H7 (cell line): ENCODE measurements around the gene BCL2. TPM values are rescaled to one million over a fixed set of nuclear protein-coding genes. Genes with fewer than 3 reads are reported as not detected.

Experiments used
- DNase-seq: peaks from one replicate; pipeline ENCODE4 v3.0.0; 2012
- H3K27me3 ChIP-seq: 2 replicates; pipeline ENCODE4 v1.6.0; 2011; ENCODE audit warnings: mild to moderate bottlenecking, low read length; ENCODE audit not compliant: control insufficient read depth, insufficient read depth
- H3K36me3 ChIP-seq: replicated peaks from 2 replicates; pipeline ENCODE4 v1.5.1; 2011; ENCODE audit warnings: low read length; ENCODE audit not compliant: control insufficient read depth, insufficient read depth
- H3K4me3 ChIP-seq: 2 replicates; pipeline ENCODE4 v1.5.1; 2011; ENCODE audit warnings: low read depth, mild to moderate bottlenecking, control low read depth, low read length, moderate library complexity; ENCODE audit not compliant: insufficient read depth
- total RNA-seq: library from RNA; depleted of rRNA; stranded (reverse); fragments of >200 nt; shearing (Covaris generic); gene quantifications from 2 replicates; pipeline ENCODE4 v1.2.3, GENCODE V29; 2014

Gene BCL2
- total RNA-seq, 1 experiment from 2014 or later: 1.8 TPM

GRCh38 chr18:63119647-63120046, 199.9 kb downstream of the BCL2 start:
- H3K27me3 ChIP-seq: no peaks in the 10 kb centered on the region
- H3K4me3 ChIP-seq: no peak overlapping the region
- DNase-seq: peak; percentile 67
- no peaks in the 10 kb centered on the region for H3K36me3 ChIP-seq

DNA sequence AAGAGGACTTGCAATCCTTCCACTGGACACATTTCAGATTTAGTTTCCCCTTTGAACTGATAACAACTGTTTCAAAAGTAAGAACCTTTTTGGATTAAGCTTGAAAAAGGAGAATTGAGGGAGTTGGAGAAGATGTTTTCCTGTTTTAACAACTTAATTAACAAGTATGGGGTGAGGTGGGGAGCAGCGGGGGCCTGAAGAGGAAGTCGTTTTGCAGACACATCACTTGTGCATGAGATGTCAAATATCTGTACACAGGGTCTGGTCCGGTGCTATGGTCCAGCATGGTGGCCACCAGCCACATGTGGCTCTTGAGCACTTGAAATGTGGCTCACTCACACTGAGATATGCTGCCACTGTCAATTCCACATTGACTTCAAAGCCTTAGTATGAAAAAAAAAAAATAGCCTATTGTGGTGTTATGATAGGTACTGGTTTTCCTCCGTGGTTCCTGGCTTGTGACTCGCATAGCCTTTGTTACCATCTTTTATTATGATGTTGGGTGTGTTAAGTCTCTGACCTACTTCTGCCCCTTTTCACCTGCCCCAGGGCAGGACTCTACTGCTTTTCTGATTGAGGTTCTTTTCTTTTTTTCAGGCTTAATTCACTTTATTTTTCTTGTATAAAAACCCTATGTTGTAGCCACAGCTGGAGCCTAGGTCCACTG, 205.5 kb downstream of the BCL2 start:
- H3K36me3 ChIP-seq: no peaks in the 10 kb centered on the region
- no peaks in the 10 kb centered on the region for H3K27me3 ChIP-seq
- DNase-seq: no peak
- no peak overlapping the region for H3K4me3 ChIP-seq

DNA sequence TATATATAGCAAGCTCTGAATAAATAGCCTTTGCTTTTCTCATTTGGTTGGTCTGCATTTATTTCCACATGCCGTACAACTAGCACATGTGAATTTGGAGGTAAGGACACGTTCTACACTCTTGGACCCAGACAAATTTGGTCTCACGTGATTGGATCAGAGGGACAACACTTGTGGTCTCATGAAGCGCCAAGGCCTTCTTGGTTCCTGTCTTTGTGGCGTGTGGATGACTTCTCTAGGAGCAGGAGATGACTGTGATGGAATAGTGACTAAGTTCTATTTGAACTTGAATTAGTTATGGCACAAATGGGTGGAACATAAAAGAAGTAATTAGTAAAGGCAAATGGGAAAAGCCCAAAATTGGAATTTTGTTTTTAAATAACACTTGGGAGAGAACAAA, 206.9 kb downstream of the BCL2 start:
- Histone ChIP-seq H3K4me3 (no peak overlapping the region), H3K27me3 (no peaks in the 10 kb centered on the region)
- no peak for DNase-seq

GRCh38 chr18:63111671-63112402, 207.7 kb downstream of the BCL2 start:
- H3K4me3 ChIP-seq: no peak overlapping the region
- no peaks in the 10 kb centered on the region for H3K36me3 ChIP-seq
- H3K27me3 ChIP-seq: no peaks in the 10 kb centered on the region
- DNase-seq: no peak

More for the DNA sequence above, 206.9 kb downstream of the BCL2 start:
- no peaks in the 10 kb centered on the region for H3K36me3 ChIP-seq

DNA sequence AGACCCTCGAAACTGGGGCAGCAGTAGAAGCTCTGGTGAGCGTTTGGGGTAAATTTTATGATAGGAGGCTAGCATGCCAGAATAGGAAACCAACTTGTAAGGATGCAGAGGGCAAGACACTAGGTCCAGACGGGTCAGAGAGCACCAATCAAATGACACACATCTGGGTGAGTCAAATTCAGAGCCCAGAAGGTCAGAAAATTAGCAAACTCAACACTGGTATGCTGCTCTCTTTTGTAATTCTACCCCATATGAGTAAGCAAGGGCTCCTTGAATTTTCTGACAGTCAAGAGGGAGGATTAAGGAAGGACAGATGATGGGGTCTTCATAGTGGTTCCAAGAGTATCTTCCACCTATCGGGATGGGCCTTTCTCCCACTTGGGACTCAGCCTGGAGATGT, 209.8 kb downstream of the BCL2 start:
- Histone ChIP-seq H3K4me3 (no peak overlapping the region), H3K27me3 (no peaks in the 10 kb centered on the region), H3K36me3 (no peaks in the 10 kb centered on the region)
- DNase-seq: no peak

DNA sequence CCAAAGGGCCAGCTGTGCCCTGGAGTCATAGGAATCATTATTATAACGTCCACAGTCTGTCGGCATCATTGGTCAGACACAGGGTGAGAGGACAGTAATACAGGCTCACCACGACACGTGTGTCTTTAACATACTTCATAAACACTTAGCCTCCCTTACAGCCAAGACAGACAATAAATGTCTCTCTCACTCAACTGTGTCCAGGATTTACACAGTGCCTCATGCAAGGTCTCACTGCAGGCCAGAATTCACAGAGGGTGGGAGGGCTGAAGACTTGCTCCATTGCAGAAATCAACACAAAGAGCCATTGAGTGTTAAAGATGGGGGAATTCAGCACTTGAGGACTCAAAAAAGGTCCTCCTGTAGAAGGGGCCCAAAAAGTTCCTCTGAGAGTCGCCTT, 210.5 kb downstream of the BCL2 start:
- DNase-seq: no peak
- Histone ChIP-seq H3K27me3 (no peaks in the 10 kb centered on the region), H3K4me3 (no peak overlapping the region), H3K36me3 (no peaks in the 10 kb centered on the region)

- Histone ChIP-seq H3K4me3 (no peak overlapping the region), H3K36me3 (no peaks in the 10 kb centered on the region), H3K27me3 (no peaks in the 10 kb centered on the region)
- DNase-seq: no peak
Observed at GRCh38 chr18:63107931-63108330, 211.6 kb downstream of the BCL2 start.

DNA sequence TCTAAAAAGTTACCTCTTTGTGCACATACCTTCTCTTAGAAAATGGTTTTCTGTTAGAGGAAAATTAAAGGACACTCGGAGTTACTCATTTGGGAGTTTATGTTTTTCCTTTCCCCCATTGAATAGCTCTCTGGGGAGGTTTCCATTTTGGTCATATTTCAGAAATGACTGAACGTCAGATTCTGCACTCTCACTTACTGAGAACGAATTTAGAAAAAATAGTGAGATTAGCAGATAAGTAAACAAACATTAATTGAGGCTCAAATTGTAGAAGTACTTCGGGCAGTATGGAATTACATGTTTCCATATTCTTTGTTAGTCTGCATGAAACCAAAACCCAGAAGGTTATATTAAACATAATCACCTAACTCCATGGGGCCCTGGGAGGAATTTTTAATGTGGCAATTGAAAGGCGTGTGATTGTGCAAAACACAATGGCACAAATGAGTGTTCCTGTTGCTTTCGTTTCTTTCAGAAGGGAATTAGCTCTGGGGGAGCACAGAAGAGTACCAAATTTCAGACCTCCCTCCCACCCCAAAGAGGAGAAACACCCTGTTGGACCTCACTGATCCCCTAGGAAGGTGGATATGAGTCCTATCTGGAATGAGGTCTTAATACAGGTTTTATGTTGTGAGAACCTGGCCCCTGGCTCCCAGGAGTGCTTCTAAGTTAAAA, 212.3 kb downstream of the BCL2 start:
- Histone ChIP-seq H3K4me3 (no peak overlapping the region), H3K36me3 (no peaks in the 10 kb centered on the region), H3K27me3 (no peaks in the 10 kb centered on the region)
- DNase-seq: no peak

GRCh38 chr18:63106727-63107126, 212.8 kb downstream of the BCL2 start:
- no peaks in the 10 kb centered on the region for H3K36me3 ChIP-seq
- no peak overlapping the region for H3K4me3 ChIP-seq
- no peaks in the 10 kb centered on the region for H3K27me3 ChIP-seq
- DNase-seq: no peak

- no peaks in the 10 kb centered on the region for H3K27me3 ChIP-seq
- DNase-seq: no peak
- no peak overlapping the region for H3K4me3 ChIP-seq
- H3K36me3 ChIP-seq: no peaks in the 10 kb centered on the region
Observed at GRCh38 chr18:63105636-63106316, 213.8 kb downstream of the BCL2 start.

DNA sequence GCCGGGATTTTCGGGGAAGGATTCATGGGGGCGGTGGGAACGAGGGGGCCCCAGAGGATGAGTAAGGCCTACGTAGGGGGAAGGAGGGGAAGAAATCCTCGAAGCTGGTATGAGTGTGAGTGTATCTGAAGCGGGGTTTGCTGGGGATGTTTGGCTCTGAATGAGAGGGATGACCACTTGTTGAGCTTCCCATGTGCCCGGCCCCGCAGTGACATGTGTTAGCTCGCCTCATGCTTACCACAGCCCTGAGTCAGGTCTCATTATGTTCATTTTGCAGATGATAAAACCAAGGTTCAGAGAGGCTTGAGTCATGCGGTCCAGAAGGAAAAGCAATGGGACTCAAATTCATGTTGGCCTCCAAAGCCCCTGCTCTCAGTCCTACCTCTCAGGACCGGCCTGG, 214.7 kb downstream of the BCL2 start:
- H3K27me3 ChIP-seq: no peaks in the 10 kb centered on the region
- no peaks in the 10 kb centered on the region for H3K36me3 ChIP-seq
- no peak overlapping the region for H3K4me3 ChIP-seq
- DNase-seq: no peak

DNA sequence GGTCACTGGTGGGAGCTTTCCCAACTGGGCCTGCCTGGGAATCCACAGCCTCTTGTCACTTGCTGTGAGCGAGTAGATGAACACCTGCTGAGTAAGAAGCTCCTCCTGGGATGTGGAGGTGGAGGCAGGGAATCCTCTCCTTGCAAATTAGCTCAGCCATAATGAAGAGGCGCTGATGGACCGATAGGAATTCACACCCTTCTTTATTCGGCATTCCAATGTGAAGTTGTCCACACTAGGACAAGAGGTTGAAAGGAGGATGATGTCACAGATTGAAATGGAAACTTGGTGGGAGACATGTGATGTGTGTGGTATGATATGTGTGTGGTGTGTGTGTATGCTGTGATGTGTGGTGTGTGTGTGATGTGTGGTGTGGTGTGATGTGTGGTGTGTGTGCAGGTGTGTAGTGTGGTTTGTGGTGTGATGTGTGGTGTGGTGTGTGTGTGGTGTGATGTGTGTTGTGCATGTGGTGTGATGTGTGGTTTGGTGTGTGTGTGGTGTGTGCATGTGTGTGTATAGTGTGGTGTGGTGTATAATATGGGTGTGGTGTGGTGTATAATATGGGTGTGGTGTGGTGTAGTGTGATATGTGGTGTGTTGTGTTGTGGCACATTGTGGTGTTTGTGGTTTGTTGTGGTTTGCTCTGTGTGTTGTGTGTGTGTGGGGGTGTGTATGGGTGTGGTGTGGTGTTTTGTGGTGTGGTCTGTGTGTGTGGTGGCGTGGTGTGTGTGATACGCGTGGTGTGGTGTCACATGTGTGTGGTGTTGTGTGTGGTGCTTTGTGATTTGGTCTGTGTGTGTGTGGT, 216.4 kb downstream of the BCL2 start:
- no peak for DNase-seq
- no peaks in the 10 kb centered on the region for H3K36me3 ChIP-seq
- no peaks in the 10 kb centered on the region for H3K27me3 ChIP-seq
- H3K4me3 ChIP-seq: no peak overlapping the region

DNA sequence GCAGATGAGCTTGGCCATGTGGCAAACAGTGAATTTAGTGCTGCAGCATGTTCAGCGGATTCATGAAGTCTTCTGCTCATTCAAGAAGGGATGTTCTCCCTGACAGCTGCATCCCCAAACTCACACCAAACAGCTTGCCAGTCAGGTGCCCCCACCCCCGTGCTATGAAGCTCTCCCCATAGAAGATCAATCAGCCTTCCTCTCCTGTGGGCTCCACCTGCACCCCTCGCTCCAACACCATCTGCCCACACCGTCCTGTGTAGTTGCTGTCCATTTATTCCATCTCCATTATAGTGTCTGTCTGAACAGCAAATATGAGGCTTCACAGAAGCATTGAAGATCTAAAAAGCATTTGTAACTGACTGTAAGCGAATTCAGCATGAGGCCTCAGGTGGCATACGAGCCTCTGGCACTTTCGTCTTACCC, 218.9 kb downstream of the BCL2 start:
- no peak for DNase-seq
- H3K4me3 ChIP-seq: no peak overlapping the region
- H3K36me3 ChIP-seq: no peaks in the 10 kb centered on the region
- H3K27me3 ChIP-seq: no peaks in the 10 kb centered on the region
